H9 (cell line): ENCODE measurements around the gene TENM3. TPM values are rescaled to one million over a fixed set of nuclear protein-coding genes. Genes with fewer than 3 reads are reported as not detected.
A peak's percentile ranks its signal among the peaks of the same experiment; 100 is the strongest.

Experiments
- DNase-seq: peaks from one replicate; pipeline ENCODE4 v3.0.0-alpha.2; 2017
- H2AFZ ChIP-seq: one replicate; pipeline ENCODE4 v1.6.1; 2013; ENCODE audit warnings: mild to moderate bottlenecking, low read length, control low read depth, moderate library complexity
- H2AK5ac ChIP-seq: 2 replicates; pipeline ENCODE4 v1.6.1; 2013; ENCODE audit warnings: low read length, control low read depth, mixed read lengths; ENCODE audit not compliant: insufficient read length
- H2BK120ac ChIP-seq: one replicate; pipeline ENCODE4 v1.6.1; 2013; ENCODE audit warnings: low read depth, mild to moderate bottlenecking, low read length, control low read depth, inconsistent platforms; ENCODE audit not compliant: poor library complexity, severe bottlenecking
- H2BK12ac ChIP-seq: 2 replicates; pipeline ENCODE4 v1.6.1; 2013; ENCODE audit warnings: low read length, control low read depth, mixed read lengths, low read depth; ENCODE audit not compliant: insufficient read length
- H2BK15ac ChIP-seq: 2 replicates; pipeline ENCODE4 v1.6.1; 2013; ENCODE audit warnings: low read depth, low read length, control low read depth
- H2BK20ac ChIP-seq: one replicate; pipeline ENCODE4 v1.6.1; 2013; ENCODE audit warnings: low read depth, mild to moderate bottlenecking, low read length, control low read depth, inconsistent platforms; ENCODE audit not compliant: poor library complexity, severe bottlenecking
- H2BK5ac ChIP-seq: 2 replicates; pipeline ENCODE4 v1.6.1; 2013; ENCODE audit warnings: low read length, control low read depth, mixed read lengths; ENCODE audit not compliant: insufficient read length
- H3K14ac ChIP-seq: 2 replicates; pipeline ENCODE4 v1.6.1; 2013; ENCODE audit warnings: low read length, control low read depth; ENCODE audit not compliant: insufficient read depth
- H3K18ac ChIP-seq: 2 replicates; pipeline ENCODE4 v1.6.1; 2013; ENCODE audit warnings: low read depth, mild to moderate bottlenecking, mixed read lengths, low read length, control low read depth; ENCODE audit not compliant: insufficient read length
- H3K23ac ChIP-seq: 2 replicates; pipeline ENCODE4 v1.6.1; 2013; ENCODE audit warnings: low read length, control low read depth, mixed read lengths, low read depth; ENCODE audit not compliant: insufficient read length
- H3K23me2 ChIP-seq: 2 replicates; pipeline ENCODE4 v1.6.1; 2013; ENCODE audit warnings: low read depth, mild to moderate bottlenecking, mixed read lengths, low read length, control low read depth; ENCODE audit not compliant: insufficient read length, poor library complexity, severe bottlenecking
- H3K27ac ChIP-seq: 2 replicates; pipeline ENCODE4 v1.5.1; 2013; ENCODE audit warnings: low read length, control low read depth, mixed read lengths, low read depth; ENCODE audit not compliant: insufficient read length
- H3K27me3 ChIP-seq: 2 replicates; pipeline ENCODE4 v1.6.1; 2013; ENCODE audit warnings: low read length, control low read depth, inconsistent platforms; ENCODE audit not compliant: insufficient read depth
- H3K4ac ChIP-seq: 2 replicates; pipeline ENCODE4 v1.6.1; 2013; ENCODE audit warnings: low read depth, mild to moderate bottlenecking, control low read depth, inconsistent platforms, low read length, moderate library complexity
- H3K4me1 ChIP-seq: 2 replicates; pipeline ENCODE4 v1.6.1; 2013; ENCODE audit warnings: low read length, control low read depth, inconsistent platforms; ENCODE audit not compliant: insufficient read depth
- H3K4me2 ChIP-seq: 2 replicates; pipeline ENCODE4 v1.6.1; 2013; ENCODE audit warnings: low read length, control low read depth, mixed read lengths; ENCODE audit not compliant: insufficient read length, insufficient read depth
- H3K56ac ChIP-seq: 2 replicates; pipeline ENCODE4 v1.6.1; 2013; ENCODE audit warnings: low read depth, mild to moderate bottlenecking, mixed read lengths, low read length, control low read depth; ENCODE audit not compliant: insufficient read length
- H3K79me1 ChIP-seq: 2 replicates; pipeline ENCODE4 v1.6.1; 2013; ENCODE audit warnings: low read depth, mild to moderate bottlenecking, moderate library complexity, low read length, control low read depth, inconsistent platforms; ENCODE audit not compliant: insufficient read depth, poor library complexity, severe bottlenecking
- H3K79me2 ChIP-seq: 2 replicates; pipeline ENCODE4 v1.6.1; 2013; ENCODE audit warnings: low read length, control low read depth, inconsistent platforms; ENCODE audit not compliant: insufficient read depth
- H3K9ac ChIP-seq: 2 replicates; pipeline ENCODE4 v1.6.1; 2013; ENCODE audit warnings: low read length, control low read depth, mixed read lengths; ENCODE audit not compliant: insufficient read length; ENCODE audit errors: extremely low read depth
- H3K9me3 ChIP-seq: one replicate; pipeline ENCODE4 v1.6.1; 2013; ENCODE audit warnings: low read depth, low read length, inconsistent platforms; ENCODE audit not compliant: control insufficient read depth
- H3T11ph ChIP-seq: one replicate; pipeline ENCODE4 v1.6.1; 2013; ENCODE audit warnings: mild to moderate bottlenecking, low read length, control low read depth, inconsistent platforms
- H4K20me1 ChIP-seq: one replicate; pipeline ENCODE4 v1.6.1; 2013; ENCODE audit not compliant: control insufficient read depth, insufficient read length, insufficient read depth
- H4K5ac ChIP-seq: 2 replicates; pipeline ENCODE4 v1.6.1; 2013; ENCODE audit warnings: low read depth, mild to moderate bottlenecking, mixed read lengths, low read length, control low read depth; ENCODE audit not compliant: insufficient read length
- H4K8ac ChIP-seq: replicated peaks from 2 replicates; pipeline ENCODE4 v1.6.1; 2013; ENCODE audit warnings: low read length, control low read depth, mixed read lengths, low read depth; ENCODE audit not compliant: insufficient read length
- H4K91ac ChIP-seq: 2 replicates; pipeline ENCODE4 v1.6.1; 2013; ENCODE audit warnings: low read depth, mild to moderate bottlenecking, moderate library complexity, mixed read lengths, low read length, control low read depth; ENCODE audit not compliant: insufficient read length
- H3K27ac Mint-ChIP-seq, 3 experiments: 2 replicates in 2 of 3; 3 replicates in 1 of 3; pipeline ENCODE4 v1.8.0; 2020 to 2021; ENCODE audit warnings: mixed read lengths in 3 of 3, mild to moderate bottlenecking in 1 of 3, moderate library complexity in 1 of 3
- H3K27me3 Mint-ChIP-seq: 2 replicates; pipeline ENCODE4 v1.8.0; 2021; ENCODE audit warnings: low read depth, mild to moderate bottlenecking, moderate library complexity, mixed read lengths
- H3K36me3 Mint-ChIP-seq, 3 experiments: 2 replicates in 2 of 3; 3 replicates in 1 of 3; pipeline ENCODE4 v1.8.0; 2020 to 2021; ENCODE audit warnings: low read depth in 3 of 3, mixed read lengths in 3 of 3; ENCODE audit not compliant: insufficient read depth in 1 of 3
- H3K4me1 Mint-ChIP-seq, 2 experiments: 2 replicates each; pipeline ENCODE4 v1.8.0; 2020; ENCODE audit warnings: mixed read lengths in 2 of 2
- H3K4me3 Mint-ChIP-seq, 2 experiments: 2 replicates in 1 of 2; 3 replicates in 1 of 2; pipeline ENCODE4 v1.8.0; 2020 to 2021; ENCODE audit warnings: mild to moderate bottlenecking in 2 of 2, mixed read lengths in 2 of 2, moderate library complexity in 1 of 2
- H3K9me3 Mint-ChIP-seq, 2 experiments: 2 replicates in 1 of 2; 3 replicates in 1 of 2; pipeline ENCODE4 v1.8.0; 2020; ENCODE audit warnings: mild to moderate bottlenecking in 2 of 2, mixed read lengths in 2 of 2, moderate library complexity in 1 of 2
- WGBS: extraction: QIAGEN DNeasy Blood & Tissue Kit; methylation state at CpG from one replicate; pipeline ENCODE4 v1.1.7; 2013; ENCODE audit warnings: missing lambda C conversion rate, low lambda C conversion rate, mixed read lengths; ENCODE audit not compliant: insufficient read length; ENCODE audit errors: extremely low coverage; 5-methylcytosine and 5-hydroxymethylcytosine counted together
- total RNA-seq: library from RNA; stranded (reverse); gene quantifications from 2 replicates; pipeline ENCODE4 v1.2.1, GENCODE V29; 2021
- TF ChIP-seq, protein P1 (sequence below): fragments of 200-600 bp; sonication (generic); conservative IDR thresholded peaks from 3 replicates; pipeline ENCODE4 v1.8.0; 2021; ENCODE audit warnings: antibody characterized with exemption, mild to moderate bottlenecking

The TENM3 gene
- total RNA-seq, 1 experiment from 2014 or later, result 49.6 TPM

DNA sequence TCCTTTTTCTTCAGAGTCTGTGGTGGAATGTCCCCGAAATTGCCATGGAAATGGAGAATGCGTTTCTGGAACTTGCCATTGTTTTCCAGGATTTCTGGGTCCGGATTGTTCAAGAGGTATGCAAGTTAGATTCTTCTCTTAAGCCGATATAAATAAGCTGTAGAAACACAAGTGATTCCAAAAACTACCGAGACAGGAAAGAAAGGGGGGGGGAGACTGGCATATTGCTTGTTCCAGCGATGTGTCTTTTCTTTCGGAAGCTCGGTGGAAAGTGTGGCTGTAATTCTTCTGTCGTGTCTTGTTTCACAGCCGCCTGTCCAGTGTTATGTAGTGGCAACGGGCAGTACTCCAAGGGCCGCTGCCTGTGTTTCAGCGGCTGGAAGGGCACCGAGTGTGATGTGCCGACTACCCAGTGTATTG is 437.0 kb downstream of the TENM3 start:
- no peak overlapping the region for H2AK5ac ChIP-seq
- no peak overlapping the region for H3K9ac ChIP-seq
- no peak overlapping the region for H3K4ac ChIP-seq
- H4K8ac ChIP-seq, result no peak overlapping the region
- no peak overlapping the region for H2BK12ac ChIP-seq
- no peak overlapping the region for H3K14ac ChIP-seq
- no peak overlapping the region for H2AFZ ChIP-seq
- H4K20me1 ChIP-seq, result no peaks in the 10 kb centered on the region
- H2BK15ac ChIP-seq, result no peak overlapping the region
- no peak overlapping the region for H3K18ac ChIP-seq
- H3K27ac Mint-ChIP-seq, result peak overlapping the region in 1 of 3 experiments; percentile 54; a peak in 3 of 7 replicates
- no peaks in the 10 kb centered on the region for H3K79me2 ChIP-seq
- H4K5ac ChIP-seq, result no peak overlapping the region
- no peaks in the 10 kb centered on the region; the same call in 1 of the 2 replicates for H3K27me3 Mint-ChIP-seq
- no peaks in the 10 kb centered on the region for H3K79me1 ChIP-seq
- peaks cover 8 to 10% (median 9%) of the 10 kb centered on the region in 3 experiments; a peak in 5 of 7 replicates for H3K36me3 Mint-ChIP-seq
- no peak overlapping the region for H3K4me2 ChIP-seq
- H3K4me1 ChIP-seq, result no peaks in the 10 kb centered on the region
- peaks cover 0 to 3% of the 10 kb centered on the region in 2 experiments; a peak in 1 of 4 replicates for H3K4me1 Mint-ChIP-seq
- H3K23ac ChIP-seq, result no peak overlapping the region
- no peak overlapping the region for H3K4me3 Mint-ChIP-seq
- H2BK120ac ChIP-seq, result no peak overlapping the region
- H3K27me3 ChIP-seq, result no peaks in the 10 kb centered on the region
- WGBS, result no CpG with 5 or more reads among the region's 15 CpGs
- no peak overlapping the region for H2BK20ac ChIP-seq
- H3T11ph ChIP-seq, result no peak overlapping the region
- H3K56ac ChIP-seq, result no peak overlapping the region
- no peak overlapping the region for H3K27ac ChIP-seq
- no peaks in the 10 kb centered on the region for H3K23me2 ChIP-seq
- TF ChIP-seq, protein P1, sequence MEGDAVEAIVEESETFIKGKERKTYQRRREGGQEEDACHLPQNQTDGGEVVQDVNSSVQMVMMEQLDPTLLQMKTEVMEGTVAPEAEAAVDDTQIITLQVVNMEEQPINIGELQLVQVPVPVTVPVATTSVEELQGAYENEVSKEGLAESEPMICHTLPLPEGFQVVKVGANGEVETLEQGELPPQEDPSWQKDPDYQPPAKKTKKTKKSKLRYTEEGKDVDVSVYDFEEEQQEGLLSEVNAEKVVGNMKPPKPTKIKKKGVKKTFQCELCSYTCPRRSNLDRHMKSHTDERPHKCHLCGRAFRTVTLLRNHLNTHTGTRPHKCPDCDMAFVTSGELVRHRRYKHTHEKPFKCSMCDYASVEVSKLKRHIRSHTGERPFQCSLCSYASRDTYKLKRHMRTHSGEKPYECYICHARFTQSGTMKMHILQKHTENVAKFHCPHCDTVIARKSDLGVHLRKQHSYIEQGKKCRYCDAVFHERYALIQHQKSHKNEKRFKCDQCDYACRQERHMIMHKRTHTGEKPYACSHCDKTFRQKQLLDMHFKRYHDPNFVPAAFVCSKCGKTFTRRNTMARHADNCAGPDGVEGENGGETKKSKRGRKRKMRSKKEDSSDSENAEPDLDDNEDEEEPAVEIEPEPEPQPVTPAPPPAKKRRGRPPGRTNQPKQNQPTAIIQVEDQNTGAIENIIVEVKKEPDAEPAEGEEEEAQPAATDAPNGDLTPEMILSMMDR, result no peak
- H4K91ac ChIP-seq, result no peak overlapping the region
- DNase-seq, result no peak
- no peaks in the 10 kb centered on the region for H3K9me3 Mint-ChIP-seq
- no peak overlapping the region for H2BK5ac ChIP-seq
- no peaks in the 10 kb centered on the region for H3K9me3 ChIP-seq
